ENCODE data around the gene ZFP28. TPM values are rescaled to one million over a fixed set of nuclear protein-coding genes. Genes with fewer than 3 reads are reported as not detected.

The ZFP28 gene
- polyA plus RNA-seq, 1 donor (not counting 4 experiments of a cell fraction or from before 2014, with no cell fraction given), result 6.9 TPM

- H4K20me1 ChIP-seq (ENCODE audit: control insufficient read depth, extremely low read depth, insufficient read depth, low read length), result no peaks in the 10 kb centered on the region
- H3K36me3 ChIP-seq (ENCODE audit: control insufficient read depth in 2 of 2, extremely low read depth in 1 of 2, insufficient read depth in 2 of 2, low read length in 2 of 2), result peaks cover 6 to 16% of the 10 kb centered on the region in 2 experiments
Observed at GRCh38 chr19:56572589-56572988, 33.8 kb downstream of the ZFP28 start.

DNA sequence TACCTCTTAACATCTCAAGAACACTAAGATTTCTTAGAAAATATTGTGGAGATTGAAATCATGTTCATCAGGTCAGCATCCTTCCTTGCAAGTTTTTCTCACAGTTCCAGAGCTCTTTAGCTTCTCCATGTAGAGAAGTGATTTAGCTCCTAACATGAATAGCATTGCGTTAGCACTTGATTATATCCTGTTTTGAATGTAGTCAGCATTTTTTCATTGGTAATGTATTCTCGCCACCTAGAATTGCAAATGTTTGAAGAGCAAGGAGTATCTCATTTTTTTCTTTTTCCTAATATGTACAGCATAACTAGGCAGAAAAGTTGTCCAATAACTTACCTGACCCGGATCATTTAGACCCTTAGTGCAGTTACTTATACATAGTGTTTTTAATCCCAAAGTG, 35.2 kb downstream of the ZFP28 start:
- Histone ChIP-seq H3K4me1 (ENCODE audit: control insufficient read depth, extremely low read depth, insufficient read depth, low read length) (no peaks in the 10 kb centered on the region), H3K36me3 (ENCODE audit: control insufficient read depth in 2 of 2, extremely low read depth in 1 of 2, insufficient read depth in 2 of 2, low read length in 2 of 2) (peaks cover 6 to 16% of the 10 kb centered on the region in 2 experiments), H3K4me3 (ENCODE audit: control insufficient read depth in 2 of 3, extremely low read depth in 1 of 3, insufficient read depth in 2 of 3, low read depth in 1 of 3, low read length in 3 of 3) (no peak overlapping the region), H2AFZ (ENCODE audit: control insufficient read depth, low read length) (no peak overlapping the region), H3K4me2 (ENCODE audit: control insufficient read depth, extremely low read depth, insufficient read depth, low read depth, low read length) (no peak overlapping the region), H3K79me2 (ENCODE audit: control insufficient read depth, insufficient read depth, low read length) (no peaks in the 10 kb centered on the region), H3K27me3 (ENCODE audit: control insufficient read depth, extremely low read depth, insufficient read depth, low read length) (no peaks in the 10 kb centered on the region), H3K9me1 (ENCODE audit: control insufficient read depth, extremely low read depth, insufficient read depth, low read length) (no peaks in the 10 kb centered on the region), H3K9me3 (ENCODE audit: control insufficient read depth, low read depth, low read length) (peaks cover 41% of the 10 kb centered on the region), H4K20me1 (ENCODE audit: control insufficient read depth, extremely low read depth, insufficient read depth, low read length) (no peaks in the 10 kb centered on the region), H3K9ac (ENCODE audit: control insufficient read depth, extremely low read depth, insufficient read depth, low read length) (no peak overlapping the region), H3K27ac (ENCODE audit: control insufficient read depth, insufficient read depth, low read length) (no peak overlapping the region)
- no peak for TF ChIP-seq EZH2 (IDR thresholded peaks at IDR 0.05; ENCODE audit: low read length)
- TF ChIP-seq, protein P1, sequence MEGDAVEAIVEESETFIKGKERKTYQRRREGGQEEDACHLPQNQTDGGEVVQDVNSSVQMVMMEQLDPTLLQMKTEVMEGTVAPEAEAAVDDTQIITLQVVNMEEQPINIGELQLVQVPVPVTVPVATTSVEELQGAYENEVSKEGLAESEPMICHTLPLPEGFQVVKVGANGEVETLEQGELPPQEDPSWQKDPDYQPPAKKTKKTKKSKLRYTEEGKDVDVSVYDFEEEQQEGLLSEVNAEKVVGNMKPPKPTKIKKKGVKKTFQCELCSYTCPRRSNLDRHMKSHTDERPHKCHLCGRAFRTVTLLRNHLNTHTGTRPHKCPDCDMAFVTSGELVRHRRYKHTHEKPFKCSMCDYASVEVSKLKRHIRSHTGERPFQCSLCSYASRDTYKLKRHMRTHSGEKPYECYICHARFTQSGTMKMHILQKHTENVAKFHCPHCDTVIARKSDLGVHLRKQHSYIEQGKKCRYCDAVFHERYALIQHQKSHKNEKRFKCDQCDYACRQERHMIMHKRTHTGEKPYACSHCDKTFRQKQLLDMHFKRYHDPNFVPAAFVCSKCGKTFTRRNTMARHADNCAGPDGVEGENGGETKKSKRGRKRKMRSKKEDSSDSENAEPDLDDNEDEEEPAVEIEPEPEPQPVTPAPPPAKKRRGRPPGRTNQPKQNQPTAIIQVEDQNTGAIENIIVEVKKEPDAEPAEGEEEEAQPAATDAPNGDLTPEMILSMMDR (optimal IDR thresholded peaks at IDR 0.05 in 1 of 3, IDR thresholded peaks at IDR 0.05 in 1 of 3, conservative IDR thresholded peaks at IDR 0.05 in 1 of 3; ENCODE audit: extremely low read depth in 1 of 3, insufficient read depth in 2 of 3, low read length in 3 of 3), result no peak
- no peak for FAIRE-seq
- dilution Hi-C loops (cut with MboI; ENCODE audit: extremely low pct_ligation_motif_present, low sequenced_read_pairs), result no loop called here
- no peak for DNase-seq (ENCODE audit: low read depth, low spot score)

More at GRCh38 chr19:56572589-56572988, 33.8 kb downstream of the ZFP28 start:
- dilution Hi-C loops (cut with MboI; ENCODE audit: extremely low pct_ligation_motif_present, low sequenced_read_pairs), result no loop called here
- no peak overlapping the region for H3K9ac ChIP-seq (ENCODE audit: control insufficient read depth, extremely low read depth, insufficient read depth, low read length)
- H3K9me3 ChIP-seq (ENCODE audit: control insufficient read depth, low read depth, low read length), result peaks cover 31% of the 10 kb centered on the region
- H2AFZ ChIP-seq (ENCODE audit: control insufficient read depth, low read length), result no peak overlapping the region
- no peak overlapping the region for H3K27ac ChIP-seq (ENCODE audit: control insufficient read depth, insufficient read depth, low read length)
- DNase-seq (ENCODE audit: low read depth, low spot score), result no peak
- H3K4me1 ChIP-seq (ENCODE audit: control insufficient read depth, extremely low read depth, insufficient read depth, low read length), result no peaks in the 10 kb centered on the region
- H3K9me1 ChIP-seq (ENCODE audit: control insufficient read depth, extremely low read depth, insufficient read depth, low read length), result no peaks in the 10 kb centered on the region
- TF ChIP-seq, protein P1 (optimal IDR thresholded peaks at IDR 0.05 in 1 of 3, IDR thresholded peaks at IDR 0.05 in 1 of 3, conservative IDR thresholded peaks at IDR 0.05 in 1 of 3; ENCODE audit: extremely low read depth in 1 of 3, insufficient read depth in 2 of 3, low read length in 3 of 3), result no peak
- no peak for TF ChIP-seq EZH2 (IDR thresholded peaks at IDR 0.05; ENCODE audit: low read length)
- H3K27me3 ChIP-seq (ENCODE audit: control insufficient read depth, extremely low read depth, insufficient read depth, low read length), result no peaks in the 10 kb centered on the region
- H3K4me3 ChIP-seq (ENCODE audit: control insufficient read depth in 2 of 3, extremely low read depth in 1 of 3, insufficient read depth in 2 of 3, low read depth in 1 of 3, low read length in 3 of 3), result no peak overlapping the region
- no peak for FAIRE-seq
- no peak overlapping the region for H3K4me2 ChIP-seq (ENCODE audit: control insufficient read depth, extremely low read depth, insufficient read depth, low read depth, low read length)
- no peaks in the 10 kb centered on the region for H3K79me2 ChIP-seq (ENCODE audit: control insufficient read depth, insufficient read depth, low read length)

Data from keratinocyte (primary cell).